ENCODE measurements around the gene TEX48. TPM values are rescaled to one million over a fixed set of nuclear protein-coding genes. Genes with fewer than 3 reads are reported as not detected.

TEX48 gene
- total and polyA plus RNA-seq, 10 of the 15 experiments (the other 5 are each of a cell fraction or from before 2014, with no cell fraction given) = not detected

DNA sequence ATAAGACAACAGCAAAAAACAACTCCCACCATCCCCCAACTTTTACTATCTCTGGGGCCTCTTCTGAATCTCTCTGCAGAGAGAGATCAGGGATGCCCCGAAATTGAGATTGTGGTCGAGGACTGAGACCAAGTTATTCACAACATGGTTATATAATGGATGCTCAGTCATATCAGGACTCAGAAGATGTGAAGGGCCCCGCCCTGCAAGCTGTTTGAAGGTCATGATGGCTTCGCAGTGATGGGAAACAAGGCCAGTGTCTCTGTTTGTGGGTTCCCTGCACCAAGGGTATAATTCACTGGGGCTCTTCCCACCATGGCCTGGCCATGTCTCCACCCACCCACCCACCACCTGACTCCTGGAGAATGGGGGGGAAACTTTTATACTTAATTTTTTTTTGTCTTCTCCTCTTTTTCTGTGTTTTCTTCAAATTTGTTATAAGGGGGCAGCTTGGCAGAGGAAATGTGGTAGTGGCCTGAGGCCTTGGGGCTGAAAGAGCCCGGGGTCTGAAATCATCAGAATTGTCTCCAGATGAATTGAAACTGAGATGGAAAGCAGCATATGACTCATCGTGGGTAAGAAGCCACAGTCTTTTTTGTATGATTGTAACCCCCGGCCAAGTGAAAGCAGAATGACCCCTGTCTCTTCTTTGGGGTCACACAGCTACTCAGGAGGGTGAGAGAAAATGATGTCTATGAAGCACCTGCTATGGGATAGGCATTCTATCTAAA lies 15.0 kb upstream of the TEX48 start (continued):
- TF ChIP-seq GABPA (IDR thresholded peaks at IDR 0.05; ENCODE audit: low read depth) = no peak; the same call in 1 of the 2 replicates
- peak; percentile 15 for TF ChIP-seq IKZF1 (conservative IDR thresholded peaks at IDR 0.05)
- TF ChIP-seq, protein P1, sequence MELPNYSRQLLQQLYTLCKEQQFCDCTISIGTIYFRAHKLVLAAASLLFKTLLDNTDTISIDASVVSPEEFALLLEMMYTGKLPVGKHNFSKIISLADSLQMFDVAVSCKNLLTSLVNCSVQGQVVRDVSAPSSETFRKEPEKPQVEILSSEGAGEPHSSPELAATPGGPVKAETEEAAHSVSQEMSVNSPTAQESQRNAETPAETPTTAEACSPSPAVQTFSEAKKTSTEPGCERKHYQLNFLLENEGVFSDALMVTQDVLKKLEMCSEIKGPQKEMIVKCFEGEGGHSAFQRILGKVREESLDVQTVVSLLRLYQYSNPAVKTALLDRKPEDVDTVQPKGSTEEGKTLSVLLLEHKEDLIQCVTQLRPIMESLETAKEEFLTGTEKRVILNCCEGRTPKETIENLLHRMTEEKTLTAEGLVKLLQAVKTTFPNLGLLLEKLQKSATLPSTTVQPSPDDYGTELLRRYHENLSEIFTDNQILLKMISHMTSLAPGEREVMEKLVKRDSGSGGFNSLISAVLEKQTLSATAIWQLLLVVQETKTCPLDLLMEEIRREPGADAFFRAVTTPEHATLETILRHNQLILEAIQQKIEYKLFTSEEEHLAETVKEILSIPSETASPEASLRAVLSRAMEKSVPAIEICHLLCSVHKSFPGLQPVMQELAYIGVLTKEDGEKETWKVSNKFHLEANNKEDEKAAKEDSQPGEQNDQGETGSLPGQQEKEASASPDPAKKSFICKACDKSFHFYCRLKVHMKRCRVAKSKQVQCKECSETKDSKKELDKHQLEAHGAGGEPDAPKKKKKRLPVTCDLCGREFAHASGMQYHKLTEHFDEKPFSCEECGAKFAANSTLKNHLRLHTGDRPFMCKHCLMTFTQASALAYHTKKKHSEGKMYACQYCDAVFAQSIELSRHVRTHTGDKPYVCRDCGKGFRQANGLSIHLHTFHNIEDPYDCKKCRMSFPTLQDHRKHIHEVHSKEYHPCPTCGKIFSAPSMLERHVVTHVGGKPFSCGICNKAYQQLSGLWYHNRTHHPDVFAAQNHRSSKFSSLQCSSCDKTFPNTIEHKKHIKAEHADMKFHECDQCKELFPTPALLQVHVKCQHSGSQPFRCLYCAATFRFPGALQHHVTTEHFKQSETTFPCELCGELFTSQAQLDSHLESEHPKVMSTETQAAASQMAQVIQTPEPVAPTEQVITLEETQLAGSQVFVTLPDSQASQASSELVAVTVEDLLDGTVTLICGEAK (IDR thresholded peaks at IDR 0.05; ENCODE audit: borderline replicate concordance) = no peak
- peak; percentile 92 for TF ChIP-seq TBL1XR1 (IDR thresholded peaks at IDR 0.05; ENCODE audit: low read depth, low read length)
- TF ChIP-seq, protein P2, sequence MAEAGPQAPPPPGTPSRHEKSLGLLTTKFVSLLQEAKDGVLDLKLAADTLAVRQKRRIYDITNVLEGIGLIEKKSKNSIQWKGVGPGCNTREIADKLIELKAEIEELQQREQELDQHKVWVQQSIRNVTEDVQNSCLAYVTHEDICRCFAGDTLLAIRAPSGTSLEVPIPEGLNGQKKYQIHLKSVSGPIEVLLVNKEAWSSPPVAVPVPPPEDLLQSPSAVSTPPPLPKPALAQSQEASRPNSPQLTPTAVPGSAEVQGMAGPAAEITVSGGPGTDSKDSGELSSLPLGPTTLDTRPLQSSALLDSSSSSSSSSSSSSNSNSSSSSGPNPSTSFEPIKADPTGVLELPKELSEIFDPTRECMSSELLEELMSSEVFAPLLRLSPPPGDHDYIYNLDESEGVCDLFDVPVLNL (IDR thresholded peaks at IDR 0.05; ENCODE audit: low read depth, low read length) = no peak
- peak; percentile 48; the same call in 1 of the 2 replicates for TF ChIP-seq ATF7 (IDR thresholded peaks at IDR 0.05; ENCODE audit: low read depth)
- no peak for TF ChIP-seq FOS (IDR thresholded peaks at IDR 0.05; ENCODE audit: borderline replicate concordance, extremely low read depth, insufficient read length)
- 0 out of 2 replicates have a peak, but pooled peaks have one; percentile 57 for TF ChIP-seq NBN (IDR thresholded peaks at IDR 0.05)
- TF ChIP-seq POLR2AphosphoS2 (IDR thresholded peaks at IDR 0.05; ENCODE audit: low read depth, low read length) = no peak
- TF ChIP-seq KLF5 (IDR thresholded peaks at IDR 0.05; ENCODE audit: partially characterized antibody) = no peak
- TF ChIP-seq, protein P3, sequence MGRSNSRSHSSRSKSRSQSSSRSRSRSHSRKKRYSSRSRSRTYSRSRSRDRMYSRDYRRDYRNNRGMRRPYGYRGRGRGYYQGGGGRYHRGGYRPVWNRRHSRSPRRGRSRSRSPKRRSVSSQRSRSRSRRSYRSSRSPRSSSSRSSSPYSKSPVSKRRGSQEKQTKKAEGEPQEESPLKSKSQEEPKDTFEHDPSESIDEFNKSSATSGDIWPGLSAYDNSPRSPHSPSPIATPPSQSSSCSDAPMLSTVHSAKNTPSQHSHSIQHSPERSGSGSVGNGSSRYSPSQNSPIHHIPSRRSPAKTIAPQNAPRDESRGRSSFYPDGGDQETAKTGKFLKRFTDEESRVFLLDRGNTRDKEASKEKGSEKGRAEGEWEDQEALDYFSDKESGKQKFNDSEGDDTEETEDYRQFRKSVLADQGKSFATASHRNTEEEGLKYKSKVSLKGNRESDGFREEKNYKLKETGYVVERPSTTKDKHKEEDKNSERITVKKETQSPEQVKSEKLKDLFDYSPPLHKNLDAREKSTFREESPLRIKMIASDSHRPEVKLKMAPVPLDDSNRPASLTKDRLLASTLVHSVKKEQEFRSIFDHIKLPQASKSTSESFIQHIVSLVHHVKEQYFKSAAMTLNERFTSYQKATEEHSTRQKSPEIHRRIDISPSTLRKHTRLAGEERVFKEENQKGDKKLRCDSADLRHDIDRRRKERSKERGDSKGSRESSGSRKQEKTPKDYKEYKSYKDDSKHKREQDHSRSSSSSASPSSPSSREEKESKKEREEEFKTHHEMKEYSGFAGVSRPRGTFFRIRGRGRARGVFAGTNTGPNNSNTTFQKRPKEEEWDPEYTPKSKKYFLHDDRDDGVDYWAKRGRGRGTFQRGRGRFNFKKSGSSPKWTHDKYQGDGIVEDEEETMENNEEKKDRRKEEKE (IDR thresholded peaks at IDR 0.05) = no peak
- peak; percentile 90 for TF ChIP-seq CBFB (IDR thresholded peaks at IDR 0.05; ENCODE audit: low read depth)
- TF ChIP-seq ZNF24 (IDR thresholded peaks at IDR 0.05) = no peak
- no peak for TF ChIP-seq BACH1 (IDR thresholded peaks at IDR 0.05; ENCODE audit: borderline replicate concordance)
- TF ChIP-seq EP300 (IDR thresholded peaks at IDR 0.05; ENCODE audit: borderline replicate concordance in 1 of 2, control insufficient read depth in 1 of 2, low read depth in 2 of 2, low read length in 2 of 2) = peak; percentile 54 to 57; a peak in 3 of 4 replicates
- no peak for TF ChIP-seq SMAD1 (IDR thresholded peaks at IDR 0.05; ENCODE audit: low read depth, partially characterized antibody)
- TF ChIP-seq NFYA (IDR thresholded peaks at IDR 0.05; ENCODE audit: borderline replicate concordance, low read depth, low read length) = no peak
- no peak for TF ChIP-seq CBX3 (IDR thresholded peaks at IDR 0.05; ENCODE audit: borderline replicate concordance, low read depth)
- peak; percentile 87 for TF ChIP-seq MTA3 (IDR thresholded peaks at IDR 0.05; ENCODE audit: borderline replicate concordance, low read length)
- TF ChIP-seq MTA2 (IDR thresholded peaks at IDR 0.05; ENCODE audit: low read depth) = peak; percentile 80
- peak; percentile 95 for TF ChIP-seq RUNX3 (IDR thresholded peaks at IDR 0.05; ENCODE audit: low read length)
- TF ChIP-seq, protein P4, sequence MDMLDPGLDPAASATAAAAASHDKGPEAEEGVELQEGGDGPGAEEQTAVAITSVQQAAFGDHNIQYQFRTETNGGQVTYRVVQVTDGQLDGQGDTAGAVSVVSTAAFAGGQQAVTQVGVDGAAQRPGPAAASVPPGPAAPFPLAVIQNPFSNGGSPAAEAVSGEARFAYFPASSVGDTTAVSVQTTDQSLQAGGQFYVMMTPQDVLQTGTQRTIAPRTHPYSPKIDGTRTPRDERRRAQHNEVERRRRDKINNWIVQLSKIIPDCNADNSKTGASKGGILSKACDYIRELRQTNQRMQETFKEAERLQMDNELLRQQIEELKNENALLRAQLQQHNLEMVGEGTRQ (IDR thresholded peaks at IDR 0.05; ENCODE audit: borderline replicate concordance, low read depth, low read length) = no peak
